Uterus (tissue), 2 donors: Measurements from ENCODE around the gene FBXO21.

ENCODE experiments used
- CTCF ChIP-seq, 4 experiments: fragments of 200-600 bp in 2 of 4; fragments of 450-650 bp in 2 of 4; sonication (generic) in 2 of 4; IDR thresholded peaks; one replicate each; pipeline ENCODE4 v1.5.1; 2016 to 2019; ENCODE audit warnings: antibody characterized with exemption in 4 of 4, mild to moderate bottlenecking in 2 of 4, moderate library complexity in 1 of 4
- POLR2A ChIP-seq, 2 donors: fragments of 450-650 bp; IDR thresholded peaks; one replicate each; pipeline ENCODE4 v1.6.1; 2016; ENCODE audit warnings: antibody characterized with exemption in 2 of 2, mild to moderate bottlenecking in 1 of 2, moderate library complexity in 1 of 2

GRCh38 chr12:117100851-117101673 lies 89.2 kb downstream of the FBXO21 start:
- TF ChIP-seq POLR2A (IDR thresholded peaks at IDR 0.05) (no peak), CTCF (IDR thresholded peaks at IDR 0.05) (no peak)
